Loucy (cell line): ENCODE measurements around the gene ABCA5.

Source experiments
- CTCF ChIP-seq: fragments of 200-600 bp; sonication (generic); conservative IDR thresholded peaks from 2 replicates; pipeline ENCODE4 v1.5.1; 2014; ENCODE audit warnings: mild to moderate bottlenecking, antibody characterized with exemption, low read length
- EZH2phosphoT487 ChIP-seq: fragments of 200-600 bp; IDR thresholded peaks from 2 replicates; pipeline ENCODE4 v1.6.1; 2018; ENCODE audit warnings: antibody characterized with exemption, mild to moderate bottlenecking, moderate library complexity, borderline replicate concordance

GRCh38 chr17:69250641-69251040 is 76.3 kb downstream of the ABCA5 start:
- TF ChIP-seq CTCF (no peak), EZH2phosphoT487 (no peak)
